Lower lobe of right lung (tissue), 2 donors: ENCODE results near the gene CYFIP1. TPM values are rescaled to one million over a fixed set of nuclear protein-coding genes. Genes with fewer than 3 reads are reported as not detected.

Experiments used
- ATAC-seq, 2 donors: fragments of 200-7000 bp; cut with Tn5 transposase; one replicate each; pipeline ENCODE4 v1.9.1; 2020 to 2022; ENCODE audit warnings: mild to moderate bottlenecking in 2 of 2, moderate library complexity in 2 of 2
- DNase-seq: peaks from one replicate; pipeline ENCODE4 v3.0.0-alpha.2; 2020
- H3K27ac ChIP-seq: fragments of 200-600 bp; one replicate; pipeline ENCODE4 v1.8.0; 2022
- H3K27me3 ChIP-seq: fragments of 200-600 bp; one replicate; pipeline ENCODE4 v1.8.0; 2022; ENCODE audit warnings: low read depth
- H3K36me3 ChIP-seq: fragments of 200-600 bp; one replicate; pipeline ENCODE4 v1.8.0; 2022; ENCODE audit warnings: mild to moderate bottlenecking
- H3K4me1 ChIP-seq: fragments of 200-600 bp; one replicate; pipeline ENCODE4 v1.8.0; 2022
- H3K4me3 ChIP-seq: fragments of 200-600 bp; one replicate; pipeline ENCODE4 v1.8.0; 2022; ENCODE audit warnings: mild to moderate bottlenecking
- H3K9me3 ChIP-seq: fragments of 200-600 bp; one replicate; pipeline ENCODE4 v1.8.0; 2022
- intact Hi-C: fragments of 100-400 bp; cut with DNase I; formaldehyde crosslinking; loops from one replicate; pipeline ENCODE4 v1.11.0; 2022
- total RNA-seq: library from RNA; stranded (reverse); fragmentation: NEBNext Ultra II Directional; extraction: Animal tissue kit (Norgen Biotek cat#: 25700); gene quantifications from one replicate; pipeline ENCODE4 v1.2.1, GENCODE V29; 2021
- TF ChIP-seq, protein P1 (sequence below): fragments of 200-600 bp; IDR thresholded peaks from one replicate; pipeline ENCODE4 v1.8.0; 2022; ENCODE audit warnings: antibody characterized with exemption, mild to moderate bottlenecking
- donor health status: DM: no; HTN: yes; CAD: no; lungs with severe emphysema.

CYFIP1 gene
- total RNA-seq, 1 donor from 2014 or later = 153 TPM

DNA sequence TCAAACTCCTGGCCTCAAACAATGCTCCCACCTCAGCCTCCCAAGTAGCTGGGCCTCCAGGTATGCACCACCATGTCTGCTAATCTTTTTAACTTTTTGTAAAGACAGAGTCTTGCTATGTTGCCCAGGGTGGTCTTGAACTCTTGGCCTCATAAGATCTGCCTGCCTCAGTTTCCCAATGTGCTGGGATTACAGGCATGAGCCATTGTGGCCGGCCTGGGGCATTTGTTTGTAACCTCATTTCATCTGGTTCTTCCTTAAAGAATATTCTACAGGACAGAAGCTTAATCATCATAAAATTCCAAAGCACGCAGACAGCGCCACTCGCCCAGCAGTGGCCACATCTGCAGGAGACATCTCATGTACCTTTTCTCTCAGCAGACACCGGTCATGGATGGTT, 23.6 kb upstream of the CYFIP1 start:
- TF ChIP-seq, protein P1, sequence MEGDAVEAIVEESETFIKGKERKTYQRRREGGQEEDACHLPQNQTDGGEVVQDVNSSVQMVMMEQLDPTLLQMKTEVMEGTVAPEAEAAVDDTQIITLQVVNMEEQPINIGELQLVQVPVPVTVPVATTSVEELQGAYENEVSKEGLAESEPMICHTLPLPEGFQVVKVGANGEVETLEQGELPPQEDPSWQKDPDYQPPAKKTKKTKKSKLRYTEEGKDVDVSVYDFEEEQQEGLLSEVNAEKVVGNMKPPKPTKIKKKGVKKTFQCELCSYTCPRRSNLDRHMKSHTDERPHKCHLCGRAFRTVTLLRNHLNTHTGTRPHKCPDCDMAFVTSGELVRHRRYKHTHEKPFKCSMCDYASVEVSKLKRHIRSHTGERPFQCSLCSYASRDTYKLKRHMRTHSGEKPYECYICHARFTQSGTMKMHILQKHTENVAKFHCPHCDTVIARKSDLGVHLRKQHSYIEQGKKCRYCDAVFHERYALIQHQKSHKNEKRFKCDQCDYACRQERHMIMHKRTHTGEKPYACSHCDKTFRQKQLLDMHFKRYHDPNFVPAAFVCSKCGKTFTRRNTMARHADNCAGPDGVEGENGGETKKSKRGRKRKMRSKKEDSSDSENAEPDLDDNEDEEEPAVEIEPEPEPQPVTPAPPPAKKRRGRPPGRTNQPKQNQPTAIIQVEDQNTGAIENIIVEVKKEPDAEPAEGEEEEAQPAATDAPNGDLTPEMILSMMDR = no peak
- intact Hi-C loops = no loop called here
- H3K36me3 ChIP-seq = peaks cover 94% of the 10 kb centered on the region

DNA sequence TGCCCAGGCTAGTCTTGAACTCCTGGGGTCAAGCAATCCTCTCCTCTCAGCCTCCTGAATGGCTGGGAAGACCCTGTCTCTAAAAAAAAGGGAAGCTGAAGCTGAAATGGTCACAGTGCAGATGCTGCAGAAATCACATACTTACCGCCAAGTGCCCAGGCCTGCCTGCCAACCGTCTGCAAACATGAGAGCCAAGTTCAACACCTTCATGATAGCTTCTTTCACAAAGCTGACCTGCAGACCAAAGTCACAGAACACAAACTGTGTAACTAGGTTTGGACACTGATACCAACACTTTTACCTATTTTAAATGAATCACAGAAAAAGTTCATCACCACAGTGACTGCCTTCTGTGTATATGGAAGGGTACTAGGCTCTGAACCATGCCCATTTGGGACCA, 22.8 kb upstream of the CYFIP1 start:
- Histone ChIP-seq H3K4me3 (no peak overlapping the region), H3K4me1 (no peaks in the 10 kb centered on the region), H3K36me3 (peaks cover 86% of the 10 kb centered on the region), H3K27me3 (no peaks in the 10 kb centered on the region), H3K9me3 (no peaks in the 10 kb centered on the region), H3K27ac (no peak overlapping the region)
- no peak for ATAC-seq
- TF ChIP-seq, protein P1 = no peak
- no peak for DNase-seq
- intact Hi-C loops = no loop called here

More for the DNA sequence above, 23.6 kb upstream of the CYFIP1 start:
- DNase-seq = no peak
- Histone ChIP-seq H3K4me1 (no peaks in the 10 kb centered on the region), H3K4me3 (no peak overlapping the region), H3K27me3 (no peaks in the 10 kb centered on the region), H3K9me3 (no peaks in the 10 kb centered on the region), H3K27ac (no peak overlapping the region)
- ATAC-seq = no peak

DNA sequence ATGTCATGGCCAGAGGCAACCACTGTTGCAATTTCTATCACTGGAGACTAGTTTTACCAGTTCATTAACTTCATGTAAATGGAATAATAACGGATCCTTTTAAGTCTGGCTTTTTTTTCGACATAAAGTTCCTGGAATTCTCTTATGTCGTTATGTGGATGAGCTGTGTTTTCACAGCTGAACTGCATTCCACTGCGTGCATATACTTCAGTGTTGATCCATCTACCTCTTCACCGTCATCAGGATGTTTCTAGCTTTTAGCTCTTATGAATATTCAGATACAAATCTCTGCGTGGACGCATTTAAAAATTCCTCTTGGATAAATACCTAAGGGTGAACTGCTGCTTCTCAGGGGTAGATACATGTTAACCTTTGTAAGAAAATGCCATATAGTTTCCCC, 15.6 kb upstream of the CYFIP1 start:
- H3K9me3 ChIP-seq = no peaks in the 10 kb centered on the region
- TF ChIP-seq, protein P1 = no peak
- no peak overlapping the region for H3K27ac ChIP-seq
- no peaks in the 10 kb centered on the region for H3K27me3 ChIP-seq
- intact Hi-C loops = no loop called here
- no peak for ATAC-seq
- H3K36me3 ChIP-seq = peaks cover 52% of the 10 kb centered on the region
- no peaks in the 10 kb centered on the region for H3K4me1 ChIP-seq
- no peak overlapping the region for H3K4me3 ChIP-seq
- DNase-seq = no peak

DNA sequence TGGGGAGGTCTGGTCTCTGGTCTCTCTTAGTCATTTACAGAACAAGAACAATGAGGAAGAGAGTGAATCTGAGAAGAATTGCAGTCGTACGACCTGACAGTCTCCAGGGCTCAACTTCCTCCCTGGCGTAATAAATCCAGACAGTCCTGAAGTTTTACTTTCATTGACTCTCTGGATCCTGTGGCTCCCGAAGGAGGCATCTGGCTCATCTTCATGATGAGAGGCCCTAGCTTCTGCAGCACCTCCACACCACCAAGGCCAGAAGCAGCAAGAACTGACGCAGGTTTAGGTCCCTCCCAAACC, 11.8 kb upstream of the CYFIP1 start:
- ATAC-seq (no peak), DNase-seq (no peak)
- intact Hi-C loops = no loop called here
- Histone ChIP-seq H3K9me3 (no peaks in the 10 kb centered on the region), H3K4me1 (no peaks in the 10 kb centered on the region), H3K27ac (no peak overlapping the region), H3K36me3 (peaks cover 29% of the 10 kb centered on the region), H3K27me3 (no peaks in the 10 kb centered on the region), H3K4me3 (no peak overlapping the region)
- TF ChIP-seq, protein P1 = no peak

DNA sequence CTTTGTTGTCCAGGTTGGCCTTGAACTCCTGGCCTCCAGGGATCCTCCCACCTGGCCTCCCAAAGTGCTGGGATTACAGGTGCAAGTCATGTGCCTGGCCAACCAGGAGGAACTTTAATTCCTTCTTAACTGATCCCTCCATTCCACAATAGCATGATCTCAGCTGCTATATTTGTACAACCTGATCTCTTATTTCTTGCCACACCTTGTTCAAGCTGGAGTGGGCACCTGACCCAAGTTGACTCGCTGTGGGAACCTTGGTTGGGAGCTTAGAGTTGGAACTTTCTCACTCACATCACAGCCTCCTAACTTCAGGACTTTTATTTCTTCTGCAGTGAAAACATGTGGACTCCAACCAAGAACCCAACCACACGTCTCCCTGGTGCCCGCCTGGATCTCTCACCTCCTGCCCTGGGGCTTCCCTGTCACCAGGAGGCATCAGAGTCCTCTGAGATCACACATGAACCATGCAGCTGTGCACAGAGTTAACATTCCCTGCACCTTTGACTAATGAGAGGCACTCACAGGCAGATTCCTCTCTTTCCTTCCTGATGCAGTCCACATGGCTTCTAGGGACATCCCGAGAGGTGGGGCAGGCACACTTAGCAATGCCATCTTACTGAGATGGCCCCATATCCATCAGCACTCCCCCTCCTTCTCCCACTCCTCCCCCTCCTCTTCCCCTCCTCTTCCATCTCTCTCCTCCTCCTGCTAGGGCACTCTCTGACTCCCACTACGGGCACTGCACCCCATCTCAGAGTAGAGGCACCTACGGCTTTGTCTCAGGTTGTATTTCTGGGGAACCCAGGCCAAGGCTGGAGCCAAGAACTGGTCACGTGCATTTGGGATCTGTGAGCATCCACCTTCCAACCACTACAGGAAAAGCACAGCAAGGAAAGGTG, 9.7 kb upstream of the CYFIP1 start:
- Histone ChIP-seq H3K4me1 (no peaks in the 10 kb centered on the region), H3K4me3 (no peak overlapping the region), H3K27me3 (no peaks in the 10 kb centered on the region), H3K27ac (no peak overlapping the region), H3K9me3 (no peaks in the 10 kb centered on the region), H3K36me3 (peaks cover 13% of the 10 kb centered on the region)
- no peak for DNase-seq
- TF ChIP-seq, protein P1 = no peak
- intact Hi-C loops = no loop called here
- ATAC-seq = peak; percentile 74 to 78
